NOMO-1 treated with DMSO at 0.1 percent for 48 hours (cell line): Measurements from ENCODE around the gene UGT3A1.
"Not testable (repeated sequence)": the region's sequence is repeated elsewhere in the genome, so short reads cannot be mapped to it uniquely, and the experiment has no call there.

ENCODE experiments used
- DNase-seq: peaks from one replicate; lab custom pipeline; 2025; ENCODE audit not compliant: unreplicated experiment; lab: John Stamatoyannopoulos, UW

The UGT3A1 gene, protein sequence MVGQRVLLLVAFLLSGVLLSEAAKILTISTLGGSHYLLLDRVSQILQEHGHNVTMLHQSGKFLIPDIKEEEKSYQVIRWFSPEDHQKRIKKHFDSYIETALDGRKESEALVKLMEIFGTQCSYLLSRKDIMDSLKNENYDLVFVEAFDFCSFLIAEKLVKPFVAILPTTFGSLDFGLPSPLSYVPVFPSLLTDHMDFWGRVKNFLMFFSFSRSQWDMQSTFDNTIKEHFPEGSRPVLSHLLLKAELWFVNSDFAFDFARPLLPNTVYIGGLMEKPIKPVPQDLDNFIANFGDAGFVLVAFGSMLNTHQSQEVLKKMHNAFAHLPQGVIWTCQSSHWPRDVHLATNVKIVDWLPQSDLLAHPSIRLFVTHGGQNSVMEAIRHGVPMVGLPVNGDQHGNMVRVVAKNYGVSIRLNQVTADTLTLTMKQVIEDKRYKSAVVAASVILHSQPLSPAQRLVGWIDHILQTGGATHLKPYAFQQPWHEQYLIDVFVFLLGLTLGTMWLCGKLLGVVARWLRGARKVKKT

GRCh38 chr5:35990941-35991611 is at the start of gene UGT3A1:
Gene UGT3A1 (minus strand): TSS chr5:35991390. CDS start chr5:35991240, 150 bp downstream.
- DNase-seq = no peak

DNA sequence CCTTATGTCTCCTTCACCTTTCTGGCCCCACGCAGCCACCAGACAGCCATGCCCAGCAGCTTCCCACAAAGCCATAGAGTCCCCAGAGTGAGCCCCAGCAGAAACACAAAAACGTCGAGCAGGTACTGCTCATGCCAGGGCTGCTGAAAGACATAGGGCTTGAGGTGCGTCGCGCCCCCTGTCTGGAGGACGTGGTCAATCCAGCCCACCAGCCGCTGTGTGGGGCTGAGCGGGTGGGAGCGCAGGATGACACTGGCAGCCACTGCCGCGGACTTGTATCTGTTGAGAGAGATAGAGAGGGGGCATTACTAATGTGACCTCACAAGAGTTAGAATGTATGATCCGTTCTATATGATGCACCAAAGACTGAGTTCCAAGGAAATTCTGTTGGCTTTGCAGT is 44.5 kb upstream of the UGT3A1 start:
- no peak for DNase-seq

GRCh38 chr5:36034536-36035134 is 43.4 kb upstream of the UGT3A1 start:
- DNase-seq = not testable (repeated sequence)

DNA sequence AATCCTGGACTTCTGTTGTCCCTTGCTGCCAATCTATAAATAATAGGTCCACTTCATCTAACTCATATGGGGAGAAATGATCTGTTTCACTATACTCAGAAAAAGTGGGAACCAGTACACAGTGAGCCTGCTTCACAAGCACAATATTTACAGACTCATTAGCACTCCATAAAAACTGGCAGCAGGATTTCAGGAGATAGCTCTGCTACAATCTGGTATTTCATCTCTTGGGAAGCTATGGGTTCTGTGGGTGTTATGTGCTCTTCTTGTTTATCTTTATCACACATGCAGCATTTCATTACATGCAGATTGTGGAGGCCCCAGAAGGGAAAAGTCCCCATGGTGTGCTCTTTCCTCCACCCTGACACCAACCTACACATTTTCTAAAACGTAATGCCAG is 42.3 kb upstream of the UGT3A1 start:
- DNase-seq = no peak

GRCh38 chr5:36033047-36033446 is 41.9 kb upstream of the UGT3A1 start:
- no peak for DNase-seq

DNA sequence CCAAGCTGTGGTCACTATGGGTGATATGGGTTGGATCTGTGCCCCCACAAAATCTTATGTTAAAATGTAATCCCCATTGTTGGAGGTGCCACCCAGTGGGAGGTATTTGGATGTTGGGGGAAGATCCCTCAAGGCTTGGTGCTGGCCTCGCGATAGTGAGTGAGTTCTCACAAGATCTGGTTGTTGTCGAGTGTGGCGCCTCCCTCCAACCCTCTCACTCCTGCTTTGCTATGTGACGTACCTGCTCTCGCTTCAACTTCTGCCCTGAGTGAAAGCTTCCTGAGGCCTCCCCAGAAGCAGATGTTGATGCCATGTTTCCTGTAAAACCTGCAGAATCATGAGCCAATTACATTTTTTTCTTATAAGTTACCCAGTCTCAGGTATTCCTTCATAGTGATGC is 40.0 kb upstream of the UGT3A1 start:
- no peak for DNase-seq

DNA sequence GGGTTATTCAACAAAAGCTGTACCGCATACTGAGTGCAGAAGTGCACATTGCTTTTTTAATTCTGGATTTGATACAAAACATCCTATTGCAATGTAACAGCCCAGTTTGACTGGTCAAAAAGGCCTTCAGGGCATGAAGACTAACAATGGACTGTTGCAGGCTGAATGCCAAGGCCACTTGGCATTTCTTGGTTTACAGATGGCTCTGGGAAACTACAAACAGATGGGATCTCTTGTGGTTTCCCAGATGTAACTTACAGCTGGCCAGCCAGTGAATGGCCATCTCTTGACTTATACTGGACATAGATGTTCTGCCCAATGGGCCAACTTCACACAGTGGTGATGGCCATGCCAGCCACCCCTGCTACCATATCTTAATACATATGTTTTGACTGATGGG is 38.7 kb upstream of the UGT3A1 start:
- DNase-seq = no peak

DNA sequence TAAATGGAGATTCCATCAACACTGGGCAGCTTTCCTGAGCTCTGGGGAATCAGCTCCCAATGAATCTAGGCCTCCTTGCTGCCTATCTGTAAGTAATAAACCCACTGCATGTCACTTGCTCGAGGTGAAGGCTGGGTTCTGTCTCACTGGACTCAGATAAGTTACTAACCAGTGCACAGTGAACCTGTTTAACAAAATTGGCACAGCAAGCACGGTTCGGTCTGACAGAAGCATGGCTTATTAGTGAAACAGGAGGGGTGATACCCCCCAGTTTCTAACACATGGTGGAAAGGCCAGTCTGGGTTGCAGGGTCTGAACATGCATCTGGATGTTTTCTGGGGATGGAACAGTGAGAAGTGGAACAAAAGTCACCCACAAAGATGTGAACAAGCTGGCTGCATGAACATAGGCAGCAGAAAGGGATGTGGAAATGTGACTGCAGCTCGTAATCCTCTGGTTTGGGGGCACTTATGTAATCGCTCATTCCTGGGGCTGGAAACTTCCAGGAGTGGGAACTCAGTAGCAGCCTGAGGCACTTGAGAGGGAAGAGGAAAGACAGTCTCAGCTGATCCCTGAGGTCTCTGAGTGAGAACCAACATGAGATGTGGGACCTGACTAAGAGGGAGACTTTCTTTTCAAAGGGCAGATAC is 37.8 kb upstream of the UGT3A1 start:
- no peak for DNase-seq

DNA sequence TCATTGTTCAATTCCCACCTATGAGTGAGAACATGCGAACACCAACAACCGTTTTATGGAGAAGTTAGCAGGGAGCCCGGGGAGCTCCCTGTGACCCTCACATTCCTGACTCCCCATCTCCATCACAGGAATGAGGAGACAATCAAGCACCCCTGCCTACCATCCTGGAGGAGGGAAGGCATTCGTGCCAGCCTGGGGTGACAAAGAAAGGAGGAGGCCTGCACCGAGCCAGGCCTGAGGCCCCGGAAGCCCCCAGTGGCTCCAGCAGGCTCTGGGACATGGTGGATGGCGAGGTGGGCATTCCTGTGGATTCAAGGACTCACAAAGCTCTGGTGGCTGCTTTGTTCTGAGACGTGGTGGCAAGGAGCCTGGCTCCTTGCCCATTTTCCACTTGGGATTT is 36.5 kb upstream of the UGT3A1 start:
- DNase-seq = no peak

DNA sequence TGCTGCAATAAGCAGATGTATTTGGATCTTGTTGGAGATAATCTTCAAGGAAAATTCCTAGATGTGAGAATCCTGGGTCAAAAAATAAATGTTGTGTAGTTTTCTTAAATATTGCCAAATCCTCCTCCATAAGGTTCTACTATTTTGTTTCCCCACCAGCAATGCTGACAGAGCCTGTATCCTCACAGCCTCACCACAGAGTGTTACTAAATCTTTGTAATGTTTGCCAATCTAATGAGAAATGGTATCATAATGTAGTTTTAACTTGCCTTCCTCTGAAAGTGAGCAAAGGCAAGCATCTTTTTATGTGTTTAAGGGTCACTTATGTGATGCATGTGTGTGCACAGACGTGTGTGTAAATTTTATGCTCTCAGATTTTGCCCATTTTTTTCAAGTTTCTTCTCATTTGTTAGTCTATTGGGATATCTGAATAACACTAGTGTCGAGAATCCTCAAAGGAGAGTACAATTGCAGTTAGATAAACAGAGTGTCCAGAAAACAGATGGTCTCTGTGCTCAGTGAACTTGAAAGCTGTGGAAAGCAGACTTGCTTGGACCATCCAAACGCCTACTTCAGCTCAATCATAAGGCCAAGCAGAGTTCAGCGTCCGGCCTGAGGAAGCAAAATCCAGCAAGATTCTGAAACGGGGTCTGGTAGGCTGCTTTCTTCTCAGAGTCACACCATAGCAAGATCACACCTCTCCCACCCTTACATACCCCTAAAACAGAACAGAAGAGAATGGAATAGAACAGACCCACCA is 35.7 kb upstream of the UGT3A1 start:
- DNase-seq = no peak

- DNase-seq = not testable (repeated sequence)
These were observed 31.1 kb upstream of the UGT3A1 start for GRCh38 chr5:36022246-36022645.

GRCh38 chr5:36019584-36019983 is 28.4 kb upstream of the UGT3A1 start:
- not testable (repeated sequence) for DNase-seq

GRCh38 chr5:36017622-36018021 is 26.4 kb upstream of the UGT3A1 start:
- DNase-seq = no peak

DNA sequence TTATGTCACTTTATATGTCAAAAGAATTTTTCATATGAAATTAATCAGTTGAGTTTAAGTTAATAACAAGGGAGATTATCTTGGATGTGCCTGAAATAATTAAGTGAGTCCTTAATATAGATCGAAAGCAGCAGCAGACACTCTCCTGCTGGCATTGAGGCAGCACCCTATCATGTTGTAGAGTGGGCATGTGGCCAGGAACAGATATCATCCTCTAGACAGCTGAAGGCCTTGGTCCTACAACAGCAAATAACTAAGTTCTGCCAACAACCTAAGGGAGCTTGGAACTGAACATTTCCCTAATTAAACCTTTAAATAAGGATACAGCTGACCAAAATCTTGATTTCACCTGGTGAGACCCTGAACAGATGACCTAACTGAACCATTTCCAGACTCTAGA is 25.8 kb upstream of the UGT3A1 start:
- no peak for DNase-seq

DNA sequence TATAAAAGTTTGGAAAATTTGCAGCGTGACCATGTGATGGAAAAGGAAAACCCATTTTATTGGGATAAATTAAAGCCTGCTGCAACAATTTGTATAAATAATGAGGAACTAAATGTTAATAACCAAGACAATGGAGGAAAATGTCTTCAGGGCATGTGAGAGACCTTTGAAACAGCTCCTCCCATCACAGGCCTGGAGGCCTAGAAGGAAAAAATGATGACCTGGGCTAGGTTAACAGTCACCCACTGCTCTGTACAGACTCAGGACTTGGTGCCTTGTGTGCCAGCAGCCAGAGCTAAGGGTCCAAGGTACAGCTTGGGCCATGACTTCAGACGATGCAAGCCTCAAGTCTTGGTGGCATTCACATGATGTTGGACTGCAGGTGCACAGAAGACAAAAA is 22.0 kb upstream of the UGT3A1 start:
- no peak for DNase-seq

GRCh38 chr5:36009698-36010097 is 18.5 kb upstream of the UGT3A1 start:
- DNase-seq = no peak

GRCh38 chr5:36007366-36007765 is 16.2 kb upstream of the UGT3A1 start:
- no peak for DNase-seq

DNA sequence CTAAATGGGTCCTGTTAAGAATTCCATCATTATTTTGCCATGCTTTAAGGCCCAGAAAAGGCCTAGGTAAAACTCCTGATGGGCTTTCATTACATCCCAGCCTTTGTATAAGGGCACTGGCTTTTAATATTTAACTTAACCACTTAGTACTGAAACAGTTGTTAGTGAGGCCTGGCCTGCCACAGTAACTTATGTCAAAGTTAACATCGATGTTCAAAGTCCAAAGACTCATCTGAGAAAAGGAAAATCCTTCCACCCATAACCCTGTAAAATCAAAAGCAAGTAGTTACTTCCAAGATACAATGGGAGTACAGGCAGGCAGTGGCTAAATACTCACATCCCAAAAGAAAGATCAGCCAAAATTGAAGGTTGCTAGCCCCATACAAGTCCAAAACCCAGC is 15.0 kb upstream of the UGT3A1 start:
- no peak for DNase-seq

GRCh38 chr5:36001032-36001431 is 9.8 kb upstream of the UGT3A1 start:
- DNase-seq = no peak

GRCh38 chr5:35999547-35999946 is 8.4 kb upstream of the UGT3A1 start:
- no peak for DNase-seq

- DNase-seq = no peak
These were observed 4.9 kb upstream of the UGT3A1 start for GRCh38 chr5:35996076-35996475.
